Measurements from ENCODE around the gene RNGTT. TPM values are rescaled to one million over a fixed set of nuclear protein-coding genes. Genes with fewer than 3 reads are reported as not detected.

Gene RNGTT
- total RNA-seq, 1 donor from 2014 or later = 13.4 TPM

GRCh38 chr6:88563277-88563625 is 400.2 kb downstream of the RNGTT start:
- Mint-ChIP-seq H3K36me3 (no peaks in the 10 kb centered on the region), H3K4me1 (ENCODE audit: unreplicated experiment) (no peaks in the 10 kb centered on the region), H3K27ac (no peak overlapping the region), H3K4me3 (no peak overlapping the region), H3K9me3 (no peaks in the 10 kb centered on the region), H3K27me3 (peaks cover 3% of the 10 kb centered on the region)
- TF ChIP-seq, protein P1, sequence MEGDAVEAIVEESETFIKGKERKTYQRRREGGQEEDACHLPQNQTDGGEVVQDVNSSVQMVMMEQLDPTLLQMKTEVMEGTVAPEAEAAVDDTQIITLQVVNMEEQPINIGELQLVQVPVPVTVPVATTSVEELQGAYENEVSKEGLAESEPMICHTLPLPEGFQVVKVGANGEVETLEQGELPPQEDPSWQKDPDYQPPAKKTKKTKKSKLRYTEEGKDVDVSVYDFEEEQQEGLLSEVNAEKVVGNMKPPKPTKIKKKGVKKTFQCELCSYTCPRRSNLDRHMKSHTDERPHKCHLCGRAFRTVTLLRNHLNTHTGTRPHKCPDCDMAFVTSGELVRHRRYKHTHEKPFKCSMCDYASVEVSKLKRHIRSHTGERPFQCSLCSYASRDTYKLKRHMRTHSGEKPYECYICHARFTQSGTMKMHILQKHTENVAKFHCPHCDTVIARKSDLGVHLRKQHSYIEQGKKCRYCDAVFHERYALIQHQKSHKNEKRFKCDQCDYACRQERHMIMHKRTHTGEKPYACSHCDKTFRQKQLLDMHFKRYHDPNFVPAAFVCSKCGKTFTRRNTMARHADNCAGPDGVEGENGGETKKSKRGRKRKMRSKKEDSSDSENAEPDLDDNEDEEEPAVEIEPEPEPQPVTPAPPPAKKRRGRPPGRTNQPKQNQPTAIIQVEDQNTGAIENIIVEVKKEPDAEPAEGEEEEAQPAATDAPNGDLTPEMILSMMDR (conservative IDR thresholded peaks at IDR 0.05) = no peak
- no peak for DNase-seq (ENCODE audit: extremely low spot score, unreplicated experiment)

- Mint-ChIP-seq H3K36me3 (no peaks in the 10 kb centered on the region), H3K27me3 (no peaks in the 10 kb centered on the region), H3K27ac (no peak overlapping the region), H3K4me1 (ENCODE audit: unreplicated experiment) (no peaks in the 10 kb centered on the region), H3K4me3 (no peak overlapping the region), H3K9me3 (no peaks in the 10 kb centered on the region)
- DNase-seq (ENCODE audit: extremely low spot score, unreplicated experiment) = no peak
- TF ChIP-seq, protein P1 (conservative IDR thresholded peaks at IDR 0.05) = no peak
Measured at GRCh38 chr6:88562353-88563276, 400.8 kb downstream of the RNGTT start.

- DNase-seq (ENCODE audit: extremely low spot score, unreplicated experiment) = no peak
- Mint-ChIP-seq H3K36me3 (no peaks in the 10 kb centered on the region), H3K9me3 (no peaks in the 10 kb centered on the region), H3K4me3 (no peak overlapping the region), H3K27me3 (no peaks in the 10 kb centered on the region), H3K4me1 (ENCODE audit: unreplicated experiment) (no peaks in the 10 kb centered on the region), H3K27ac (no peak overlapping the region)
- TF ChIP-seq, protein P1 (conservative IDR thresholded peaks at IDR 0.05) = no peak
Measured at GRCh38 chr6:88561954-88562315, 401.5 kb downstream of the RNGTT start.

DNA sequence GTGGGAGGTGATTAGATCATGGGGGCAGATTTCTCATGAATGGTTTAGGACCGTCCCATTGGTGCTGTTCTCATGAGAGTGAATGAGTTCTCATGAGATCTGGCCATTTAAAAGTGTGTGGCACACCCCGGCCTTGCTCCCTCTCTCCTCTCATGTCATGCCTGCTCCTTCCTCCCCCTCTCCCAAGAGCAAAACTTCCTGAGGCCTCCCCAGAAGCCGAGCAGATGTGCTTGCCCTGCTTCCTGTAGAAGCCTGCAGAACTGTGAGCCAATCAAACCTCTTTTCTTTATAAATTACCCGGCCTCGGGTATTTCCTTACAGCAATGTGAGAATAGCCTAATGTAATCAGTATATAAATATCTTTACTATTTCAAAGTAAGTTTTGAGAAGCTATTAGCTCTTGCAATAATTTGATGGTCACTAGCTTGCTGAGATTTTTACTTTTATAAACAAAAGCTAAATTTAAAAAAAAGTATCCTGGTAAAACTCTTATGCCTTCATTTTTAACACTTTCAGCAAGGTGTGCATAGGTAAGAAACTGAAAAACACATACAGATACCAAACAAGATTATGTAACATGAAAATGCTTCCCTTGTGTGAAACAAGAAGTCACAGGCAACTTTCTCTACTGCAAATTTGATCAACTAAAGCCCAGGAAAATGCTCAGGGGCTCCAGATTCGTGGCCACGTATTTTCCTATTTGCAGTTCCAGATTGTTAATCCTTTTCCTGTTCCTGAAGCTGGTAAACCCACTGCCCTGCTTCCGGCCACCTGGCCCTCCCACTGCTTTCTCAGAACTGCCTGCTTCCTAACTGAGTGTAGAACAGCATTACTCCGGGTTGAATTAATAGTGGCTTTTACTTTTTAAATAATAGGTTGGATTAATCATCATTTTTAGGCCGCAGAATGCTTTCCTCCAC is 402.1 kb downstream of the RNGTT start:
- no peak overlapping the region for H3K27ac Mint-ChIP-seq

More for the DNA sequence above, 402.1 kb downstream of the RNGTT start:
- no peaks in the 10 kb centered on the region for H3K27me3 Mint-ChIP-seq
- DNase-seq (ENCODE audit: extremely low spot score, unreplicated experiment) = no peak
- TF ChIP-seq, protein P1 (conservative IDR thresholded peaks at IDR 0.05) = no peak
- no peaks in the 10 kb centered on the region for H3K4me1 Mint-ChIP-seq (ENCODE audit: unreplicated experiment)
- H3K9me3 Mint-ChIP-seq = no peaks in the 10 kb centered on the region
- H3K36me3 Mint-ChIP-seq = no peaks in the 10 kb centered on the region
- no peak overlapping the region for H3K4me3 Mint-ChIP-seq

Other genes starting within 250 kb of the RNGTT start
- gene PNRC1, start 117.1 kb upstream of the RNGTT start, total RNA-seq (ENCODE audit: low replicate concordance) = 140 and 150 TPM in 2 replicates
- 3.9 and 10.5 TPM in 2 replicates for gene SRSF12, start 154.5 kb upstream of the RNGTT start, total RNA-seq (ENCODE audit: low replicate concordance)
- 10.3 and 15.3 TPM in 2 replicates for gene PM20D2, start 182.4 kb upstream of the RNGTT start, total RNA-seq (ENCODE audit: low replicate concordance)

Data from type B pancreatic cell (in vitro differentiated cells).